IMR-90 (cell line): ENCODE measurements around the gene ZNF879. TPM values are rescaled to one million over a fixed set of nuclear protein-coding genes. Genes with fewer than 3 reads are reported as not detected.
A peak's percentile ranks its signal among the peaks of the same experiment; 100 is the strongest.

Source experiments
- ATAC-seq: fragments of 200-7000 bp; cut with Tn5 transposase; 2 replicates; pipeline ENCODE4 v1.9.1; 2020; ENCODE audit warnings: low read depth, mild to moderate bottlenecking, moderate library complexity
- BruUV-seq: library from RNA; stranded (reverse); fragments of 400-500 nt; replicated peaks from 2 replicates; lab custom pipeline; 2021; lab: Mats Ljungman, UMichigan
- CTCF ChIA-PET: fragments of 300-600 bp; formaldehyde crosslinking; extraction: SDS; loops from one replicate; lab custom pipeline; 2021; ENCODE audit warnings: antibody characterized with exemption; lab: Yijun Ruan, JAX
- POLR2A ChIA-PET: fragments of 300-600 bp; sonication (Branson Sonifier 250); formaldehyde crosslinking; loops from one replicate; lab custom pipeline; 2022; ENCODE audit warnings: antibody characterized with exemption; ENCODE audit not compliant: unreplicated experiment; lab: Charles Lee
- DNase-seq: peaks from one replicate; pipeline ENCODE4 v3.0.0; 2013
- H2AFZ ChIP-seq: replicated peaks from 2 replicates; pipeline ENCODE3; 2013; ENCODE audit warnings: low read length, mild to moderate bottlenecking; ENCODE audit not compliant: poor library complexity
- H2AK5ac ChIP-seq: 2 replicates; pipeline ENCODE4 v1.6.1; 2013; ENCODE audit warnings: low read depth, low read length, inconsistent platforms
- H2AK9ac ChIP-seq: replicated peaks from 2 replicates; pipeline ENCODE3; 2013; ENCODE audit warnings: mild to moderate bottlenecking, low read depth, low read length, moderate library complexity; ENCODE audit not compliant: poor library complexity
- H2BK120ac ChIP-seq: 2 replicates; pipeline ENCODE4 v1.6.1; 2013; ENCODE audit warnings: low read depth, low read length, inconsistent platforms
- H2BK15ac ChIP-seq: 3 replicates; pipeline ENCODE4 v1.6.1; 2013; ENCODE audit warnings: low read depth, low read length, inconsistent platforms
- H2BK20ac ChIP-seq: 2 replicates; pipeline ENCODE4 v1.6.1; 2013; ENCODE audit warnings: low read depth, mild to moderate bottlenecking, inconsistent platforms, low read length, moderate library complexity
- H2BK5ac ChIP-seq: 2 replicates; pipeline ENCODE4 v1.6.1; 2013; ENCODE audit warnings: mild to moderate bottlenecking, low read depth, low read length, inconsistent platforms; ENCODE audit not compliant: poor library complexity, severe bottlenecking
- H3K14ac ChIP-seq: replicated peaks from 2 replicates; pipeline ENCODE4 v1.6.1; 2013; ENCODE audit warnings: low read depth, low read length, inconsistent platforms
- H3K18ac ChIP-seq: 2 replicates; pipeline ENCODE4 v1.6.1; 2013; ENCODE audit warnings: low read depth, low read length, control low read depth
- H3K23ac ChIP-seq: 2 replicates; pipeline ENCODE4 v1.6.1; 2013; ENCODE audit warnings: low read depth, low read length, inconsistent platforms
- H3K27ac ChIP-seq: 2 replicates; pipeline ENCODE4 v1.5.1; 2013; ENCODE audit warnings: mild to moderate bottlenecking, control low read depth, low read length; ENCODE audit not compliant: insufficient read depth
- H3K27me3 ChIP-seq: 2 replicates; pipeline ENCODE4 v1.6.1; 2013; ENCODE audit warnings: low read length; ENCODE audit not compliant: control insufficient read depth, insufficient read depth
- H3K36me3 ChIP-seq: 2 replicates; pipeline ENCODE4 v1.6.1; 2013; ENCODE audit warnings: low read length, mixed read lengths; ENCODE audit not compliant: control insufficient read depth, insufficient read depth
- H3K4ac ChIP-seq: 2 replicates; pipeline ENCODE4 v1.6.1; 2013; ENCODE audit warnings: low read depth, low read length, inconsistent platforms
- H3K4me1 ChIP-seq: 2 replicates; pipeline ENCODE4 v1.6.1; 2013; ENCODE audit warnings: low read length, mixed read lengths; ENCODE audit not compliant: control insufficient read depth, insufficient read depth
- H3K4me2 ChIP-seq: 2 replicates; pipeline ENCODE4 v1.6.1; 2013; ENCODE audit warnings: low read depth, mild to moderate bottlenecking, control low read depth, low read length, moderate library complexity
- H3K4me3 ChIP-seq: 2 replicates; pipeline ENCODE4 v1.5.1; 2013; ENCODE audit warnings: low read depth, mild to moderate bottlenecking, control low read depth, low read length, moderate library complexity; ENCODE audit not compliant: insufficient read depth
- H3K56ac ChIP-seq: 2 replicates; pipeline ENCODE4 v1.6.1; 2013; ENCODE audit warnings: low read length, inconsistent platforms; ENCODE audit not compliant: insufficient read depth; ENCODE audit errors: extremely low read depth
- H3K79me1 ChIP-seq, 2 experiments: 2 replicates each; pipeline ENCODE4 v1.6.1; 2013; ENCODE audit warnings: low read length in 2 of 2, inconsistent platforms in 1 of 2, low read depth in 1 of 2
- H3K9ac ChIP-seq: 2 replicates; pipeline ENCODE4 v1.6.1; 2013; ENCODE audit warnings: low read depth, low read length, control low read depth
- H3K9me1 ChIP-seq: 2 replicates; pipeline ENCODE4 v1.6.1; 2013; ENCODE audit warnings: low read length, inconsistent platforms; ENCODE audit not compliant: insufficient read depth
- H3K9me3 ChIP-seq: 2 replicates; pipeline ENCODE4 v1.6.1; 2013; ENCODE audit warnings: low read length; ENCODE audit not compliant: control insufficient read depth, insufficient read depth
- H4K20me1 ChIP-seq: 2 replicates; pipeline ENCODE4 v1.6.1; 2013; ENCODE audit warnings: low read length, inconsistent platforms; ENCODE audit not compliant: insufficient read depth
- H4K5ac ChIP-seq: 2 replicates; pipeline ENCODE4 v1.6.1; 2013; ENCODE audit warnings: mild to moderate bottlenecking, low read depth, low read length, control low read depth
- H4K8ac ChIP-seq, 2 experiments: 2 replicates each; pipeline ENCODE4 v1.6.1; 2013; ENCODE audit warnings: low read depth in 2 of 2, low read length in 2 of 2, control low read depth in 1 of 2, inconsistent platforms in 1 of 2
- H4K91ac ChIP-seq: 2 replicates; pipeline ENCODE4 v1.6.1; 2013; ENCODE audit warnings: low read depth, low read length, inconsistent platforms; ENCODE audit not compliant: insufficient read depth
- CEBPB ChIP-seq: IDR thresholded peaks from 2 replicates; pipeline ENCODE4 v1.6.1; 2012; ENCODE audit warnings: low read depth, low read length, improper control_type of control experiment
- MAFK ChIP-seq: IDR thresholded peaks from 2 replicates; pipeline ENCODE4 v1.6.1; 2012; ENCODE audit warnings: low read depth, low read length, improper control_type of control experiment
- MAZ ChIP-seq: IDR thresholded peaks from 2 replicates; pipeline ENCODE4 v1.6.1; 2012; ENCODE audit warnings: low read depth, mild to moderate bottlenecking, low read length, improper control_type of control experiment, moderate library complexity, borderline replicate concordance
- MXI1 ChIP-seq: IDR thresholded peaks from 2 replicates; pipeline ENCODE4 v1.6.1; 2012; ENCODE audit warnings: low read depth, mild to moderate bottlenecking, low read length, moderate library complexity, borderline replicate concordance
- NFE2L2 ChIP-seq: fragments of 150-350 bp; IDR thresholded peaks from 2 replicates; pipeline ENCODE4 v1.6.1; 2016; ENCODE audit warnings: low read depth, mild to moderate bottlenecking, low read length
- RCOR1 ChIP-seq: IDR thresholded peaks from 2 replicates; pipeline ENCODE4 v1.6.1; 2012; ENCODE audit warnings: mild to moderate bottlenecking, low read length, improper control_type of control experiment; ENCODE audit not compliant: insufficient replicate concordance
- WGBS, 2 experiments: methylation state at CpG; one replicate each; pipeline versions ENCODE4 v1.1.5 to v1.1.7; 2013; ENCODE audit warnings: missing lambda C conversion rate in 2 of 2; ENCODE audit not compliant: insufficient read length in 1 of 2; ENCODE audit errors: extremely low coverage in 2 of 2; 5-methylcytosine and 5-hydroxymethylcytosine counted together
- dilution Hi-C: fragments of 300-500 bp; cut with HindIII; formaldehyde crosslinking; loops from one replicate; pipeline ENCODE4 v1.14.3; 2018; ENCODE audit warnings: low sequenced_read_pairs; ENCODE audit not compliant: unreplicated experiment
- in situ Hi-C: fragments of 300-500 bp; cut with MboI; formaldehyde crosslinking; loops from 3 replicates; pipeline ENCODE4 v1.14.3; 2019; ENCODE audit warnings: low sequenced_read_pairs, inconsistent platforms, mixed read lengths
- intact Hi-C: fragments of 100-400 bp; cut with micrococcal nuclease; formaldehyde crosslinking; loops from 2 replicates; pipeline ENCODE4 v1.10.0; 2022
- polyA plus RNA-seq, 3 experiments: library from polyadenylated mRNA; depleted of rRNA; stranded (reverse); fragments of >200 nt; gene quantifications; 2 replicates each; pipeline ENCODE4 v1.2.3, GENCODE V29; 2012; ENCODE audit warnings: low replicate concordance in 1 of 3
- total RNA-seq: library from RNA; depleted of rRNA; stranded (reverse); fragments of >200 nt; gene quantifications from 2 replicates; pipeline ENCODE4 v1.2.3, GENCODE V29; 2012
- TF ChIP-seq, protein P1 (sequence below): conservative IDR thresholded peaks from 2 replicates; pipeline ENCODE4 v1.5.1; 2012; ENCODE audit warnings: mild to moderate bottlenecking, low read depth, low read length, improper control_type of control experiment

Gene ZNF879
- total and polyA plus RNA-seq, 2 of the 4 experiments (the other 2 are of a cell fraction), result 1.4 to 3.4 TPM

DNA sequence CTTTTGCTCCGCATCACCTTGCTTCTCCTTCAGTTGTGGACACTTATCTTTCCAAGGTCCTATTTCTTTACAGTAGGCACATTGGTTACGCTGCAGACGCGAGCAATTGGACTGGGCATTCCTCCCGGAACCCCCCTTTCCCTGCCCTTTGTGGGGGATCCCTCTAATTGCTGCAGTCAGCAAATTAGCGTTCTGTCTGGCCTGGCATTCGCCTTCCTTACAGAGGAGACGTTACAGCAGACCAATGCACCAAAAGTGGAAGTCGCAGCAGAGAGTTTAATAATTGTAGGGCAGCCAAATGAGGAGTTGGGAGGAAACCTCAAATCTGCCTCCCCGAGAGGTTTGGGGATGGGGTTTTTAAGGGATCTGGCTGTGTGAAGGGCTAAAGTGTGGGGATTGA, 31.3 kb downstream of the ZNF879 start:
- in situ Hi-C loops, result no loop called here
- dilution Hi-C loops, result no loop called here
- intact Hi-C loops, result no loop called here
- CTCF ChIA-PET, result no interaction called here
- Histone ChIP-seq H3K9ac (no peak overlapping the region), H3K27me3 (no peaks in the 10 kb centered on the region), H3K79me1 (no peaks in the 10 kb centered on the region), H3K23ac (no peak overlapping the region), H2AK9ac (no peak overlapping the region), H3K27ac (no peak overlapping the region), H3K36me3 (no peaks in the 10 kb centered on the region), H2AFZ (no peak overlapping the region), H2AK5ac (no peak overlapping the region), H4K5ac (no peak overlapping the region), H4K91ac (no peak overlapping the region), H4K8ac (no peak overlapping the region), H3K9me3 (peaks cover 6% of the 10 kb centered on the region; the same call in 1 of the 2 replicates), H2BK20ac (no peak overlapping the region), H3K14ac (no peak overlapping the region), H3K18ac (no peak overlapping the region), H3K9me1 (no peaks in the 10 kb centered on the region), H3K4me1 (no peaks in the 10 kb centered on the region), H3K4ac (no peak overlapping the region), H3K4me2 (no peak overlapping the region), H4K20me1 (no peaks in the 10 kb centered on the region), H3K56ac (no peak overlapping the region), H2BK15ac (no peak overlapping the region), H3K4me3 (no peak overlapping the region), H2BK5ac (no peak overlapping the region), H2BK120ac (no peak overlapping the region)
- DNase-seq (no peak), ATAC-seq (no peak)
- TF ChIP-seq RCOR1 (no peak), MAFK (peak; percentile 70), NFE2L2 (no peak), MXI1 (no peak), MAZ (no peak), CEBPB (no peak)
- TF ChIP-seq, protein P1, sequence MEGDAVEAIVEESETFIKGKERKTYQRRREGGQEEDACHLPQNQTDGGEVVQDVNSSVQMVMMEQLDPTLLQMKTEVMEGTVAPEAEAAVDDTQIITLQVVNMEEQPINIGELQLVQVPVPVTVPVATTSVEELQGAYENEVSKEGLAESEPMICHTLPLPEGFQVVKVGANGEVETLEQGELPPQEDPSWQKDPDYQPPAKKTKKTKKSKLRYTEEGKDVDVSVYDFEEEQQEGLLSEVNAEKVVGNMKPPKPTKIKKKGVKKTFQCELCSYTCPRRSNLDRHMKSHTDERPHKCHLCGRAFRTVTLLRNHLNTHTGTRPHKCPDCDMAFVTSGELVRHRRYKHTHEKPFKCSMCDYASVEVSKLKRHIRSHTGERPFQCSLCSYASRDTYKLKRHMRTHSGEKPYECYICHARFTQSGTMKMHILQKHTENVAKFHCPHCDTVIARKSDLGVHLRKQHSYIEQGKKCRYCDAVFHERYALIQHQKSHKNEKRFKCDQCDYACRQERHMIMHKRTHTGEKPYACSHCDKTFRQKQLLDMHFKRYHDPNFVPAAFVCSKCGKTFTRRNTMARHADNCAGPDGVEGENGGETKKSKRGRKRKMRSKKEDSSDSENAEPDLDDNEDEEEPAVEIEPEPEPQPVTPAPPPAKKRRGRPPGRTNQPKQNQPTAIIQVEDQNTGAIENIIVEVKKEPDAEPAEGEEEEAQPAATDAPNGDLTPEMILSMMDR, result no peak
- POLR2A ChIA-PET, result no interaction called here
- BruUV-seq, result no TSS peak
- WGBS, 2 experiments, result 58% methylated on average over 4 of the region's 10 CpGs; no CpG with 5 or more reads in 1 of the 2 experiments
